Globus pallidus (tissue), 1 donor: ENCODE measurements around the gene CAPNS1.

Source experiments
- DNase-seq: peaks from one replicate; pipeline ENCODE4 v3.0.0-alpha.2; 2015; ENCODE audit warnings: low spot score

The CAPNS1 gene

GRCh38 chr19:36139473-36140303, at the start of gene CAPNS1:
Gene CAPNS1, plus strand, starts transcription at chr19:36140066. Its CDS starts 946 bp downstream, at chr19:36141012.
- DNase-seq, result peak; percentile 95

DNA sequence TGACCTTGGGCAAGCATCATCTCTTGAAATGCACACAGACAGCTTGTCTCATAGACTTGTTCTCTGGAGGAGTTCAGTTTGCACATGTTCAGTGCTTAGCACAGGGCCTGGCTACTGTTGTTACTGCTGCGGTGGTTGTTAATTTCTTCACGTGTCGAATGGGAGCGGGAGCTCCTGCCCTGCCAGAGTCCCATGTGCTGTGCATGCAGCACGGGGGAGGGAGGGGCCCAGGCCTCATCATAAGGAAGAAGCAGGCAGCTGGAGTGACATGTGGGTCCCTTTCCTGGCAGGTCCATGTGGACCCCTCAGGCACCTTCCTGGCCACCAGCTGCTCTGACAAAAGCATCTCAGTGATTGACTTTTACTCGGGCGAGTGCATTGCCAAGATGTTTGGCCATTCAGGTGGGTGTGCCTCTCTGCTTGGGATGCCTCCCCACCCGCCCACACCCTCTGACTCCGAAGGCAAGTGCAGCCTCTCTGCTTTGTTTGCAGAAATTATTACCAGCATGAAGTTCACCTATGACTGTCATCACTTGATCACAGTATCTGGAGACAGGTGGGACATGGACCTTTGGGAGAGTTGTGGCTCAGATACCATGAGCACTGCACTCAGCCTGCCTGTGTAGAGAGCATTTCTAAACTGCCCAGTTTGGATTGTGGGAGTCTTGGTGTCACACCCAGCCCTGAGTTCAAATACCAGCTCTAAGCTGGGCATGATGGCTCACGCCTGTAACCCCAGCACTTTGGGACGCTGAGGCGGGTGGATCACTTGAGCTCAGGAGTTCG, 48.8 kb upstream of the CAPNS1 start:
- no peak for DNase-seq

DNA sequence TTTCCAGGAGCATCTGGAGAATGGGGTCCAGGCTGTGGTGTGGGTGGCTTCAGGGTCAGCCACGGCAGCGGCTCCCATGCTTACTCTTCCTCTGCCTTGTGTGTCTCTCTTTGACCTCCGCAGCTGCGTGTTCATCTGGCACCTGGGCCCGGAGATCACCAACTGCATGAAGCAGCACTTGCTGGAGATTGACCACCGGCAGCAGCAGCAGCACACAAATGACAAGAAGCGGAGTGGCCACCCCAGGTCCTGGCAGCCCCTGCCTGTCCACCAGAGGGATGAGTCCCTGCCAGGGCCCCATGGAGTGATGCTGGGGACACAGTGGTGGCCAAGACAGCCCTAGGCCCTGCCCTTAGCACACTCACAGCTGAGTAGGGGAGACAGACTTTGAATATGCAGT, 47.3 kb upstream of the CAPNS1 start:
- DNase-seq, result no peak

- DNase-seq, result no peak
Observed at GRCh38 chr19:36093146-36093662, 46.7 kb upstream of the CAPNS1 start.

DNA sequence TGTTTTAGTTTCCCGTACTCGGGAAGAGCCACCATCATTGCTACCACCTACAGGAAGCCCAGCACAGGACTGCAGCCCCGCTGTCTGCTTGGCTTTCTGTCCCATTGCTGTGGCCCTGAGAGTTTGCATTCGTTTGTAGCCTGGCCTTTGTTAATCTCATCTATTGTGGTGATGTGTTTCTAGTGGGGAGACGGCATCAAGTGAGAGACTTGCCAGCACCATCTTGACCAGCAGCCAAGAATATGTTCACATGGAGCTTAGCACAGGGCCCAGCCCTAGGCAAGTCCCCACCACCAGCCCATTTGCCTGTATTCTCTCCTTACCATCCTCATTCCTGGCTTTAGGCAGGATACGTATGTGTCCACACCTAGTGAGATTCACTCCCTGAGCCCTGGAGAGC, 46.2 kb upstream of the CAPNS1 start:
- peak; percentile 88 for DNase-seq

- peak; percentile 98 for DNase-seq
Observed at GRCh38 chr19:36097036-36097435, 42.8 kb upstream of the CAPNS1 start.

- DNase-seq, result no peak
Observed at GRCh38 chr19:36099166-36099785, 40.6 kb upstream of the CAPNS1 start.

- DNase-seq, result no peak
Observed at GRCh38 chr19:36100476-36100875, 39.4 kb upstream of the CAPNS1 start.

GRCh38 chr19:36101550-36102327, 38.1 kb upstream of the CAPNS1 start:
- DNase-seq, result no peak

GRCh38 chr19:36103040-36103626, 36.7 kb upstream of the CAPNS1 start:
- no peak for DNase-seq

GRCh38 chr19:36103842-36104552, 35.9 kb upstream of the CAPNS1 start:
- DNase-seq, result no peak

- no peak for DNase-seq
Observed at GRCh38 chr19:36106441-36106840, 33.4 kb upstream of the CAPNS1 start.

- no peak for DNase-seq
Observed at GRCh38 chr19:36106991-36107390, 32.9 kb upstream of the CAPNS1 start.

GRCh38 chr19:36108684-36109083, 31.2 kb upstream of the CAPNS1 start:
- no peak for DNase-seq

GRCh38 chr19:36110487-36111199, 29.2 kb upstream of the CAPNS1 start, which contains the start of gene OVOL3:
Gene OVOL3, plus strand, starts transcription at chr19:36111143. Its CDS starts 60 bp downstream, at chr19:36111203.
- no peak for DNase-seq

- DNase-seq, result no peak
Observed at GRCh38 chr19:36111200-36111539, 28.7 kb upstream of the CAPNS1 start.

GRCh38 chr19:36112678-36113077, 27.2 kb upstream of the CAPNS1 start:
- no peak for DNase-seq

GRCh38 chr19:36113425-36113824, 26.4 kb upstream of the CAPNS1 start:
- no peak for DNase-seq

GRCh38 chr19:36113894-36114720, 25.8 kb upstream of the CAPNS1 start:
- DNase-seq, result peak; percentile 40
